Panc1 (cell line): ENCODE data around the gene INPP5A. TPM values are rescaled to one million over a fixed set of nuclear protein-coding genes. Genes with fewer than 3 reads are reported as not detected.

Experiments
- ATAC-seq: fragments of 200-7000 bp; cut with Tn5 transposase; 2 replicates; pipeline ENCODE4 v1.9.1; 2020; ENCODE audit warnings: mild to moderate bottlenecking, moderate library complexity
- BruUV-seq: library from RNA; stranded (reverse); fragments of 400-500 nt; replicated peaks from 2 replicates; lab custom pipeline; 2021; lab: Mats Ljungman, UMichigan
- CTCF ChIA-PET: fragments of 300-600 bp; sonication (Branson Sonifier 250); formaldehyde crosslinking; loops from one replicate; lab custom pipeline; 2022; ENCODE audit warnings: antibody characterized with exemption; lab: Charles Lee
- POLR2A ChIA-PET: fragments of 300-600 bp; sonication (Branson Sonifier 250); formaldehyde crosslinking; loops from one replicate; lab custom pipeline; 2022; ENCODE audit warnings: antibody characterized with exemption; lab: Charles Lee
- DNase-seq: peaks from one replicate; pipeline ENCODE4 v3.0.0-alpha.2; 2010; ENCODE audit warnings: low read depth, low spot score
- H3K27ac ChIP-seq: 2 replicates; pipeline ENCODE4 v1.5.1; 2011; ENCODE audit warnings: mild to moderate bottlenecking, low read length, inconsistent platforms
- H3K27me3 ChIP-seq: fragments of 200-500 bp; sonication (Bioruptor generic); 2 replicates; pipeline ENCODE4 v1.6.0; 2014; ENCODE audit warnings: low read length, inconsistent platforms; ENCODE audit not compliant: control insufficient read depth, insufficient read depth
- H3K36me3 ChIP-seq: fragments of 200-500 bp; sonication (Bioruptor generic); 2 replicates; pipeline ENCODE4 v1.5.1; 2014; ENCODE audit warnings: inconsistent platforms, mild to moderate bottlenecking, low read length, moderate library complexity; ENCODE audit not compliant: control insufficient read depth, insufficient read depth
- H3K4me1 ChIP-seq: 2 replicates; pipeline ENCODE4 v1.5.1; 2011; ENCODE audit warnings: inconsistent platforms, mild to moderate bottlenecking, low read length, moderate library complexity; ENCODE audit not compliant: control insufficient read depth, insufficient read depth
- H3K4me3 ChIP-seq, 2 experiments: 2 replicates each; pipeline ENCODE4 v1.5.1; 2011 to 2012; ENCODE audit warnings: low read depth in 2 of 2, low read length in 2 of 2, mild to moderate bottlenecking in 2 of 2, inconsistent platforms in 1 of 2, moderate library complexity in 1 of 2
- H3K9me3 ChIP-seq: fragments of 200-500 bp; sonication (Bioruptor generic); 2 replicates; pipeline ENCODE4 v1.5.1; 2014; ENCODE audit warnings: low read depth, mild to moderate bottlenecking, inconsistent platforms, low read length, moderate library complexity; ENCODE audit not compliant: control insufficient read depth, insufficient read depth
- POLR2AphosphoS5 ChIP-seq: IDR thresholded peaks from 2 replicates; pipeline ENCODE4 v1.6.1; 2012; ENCODE audit warnings: mild to moderate bottlenecking, low read depth, low read length, moderate library complexity
- SIN3A ChIP-seq: IDR thresholded peaks from 2 replicates; pipeline ENCODE4 v1.6.1; 2012; ENCODE audit warnings: low read depth, mild to moderate bottlenecking, low read length, moderate library complexity, borderline replicate concordance; ENCODE audit not compliant: insufficient read depth
- TCF7L2 ChIP-seq: IDR thresholded peaks from 2 replicates; pipeline ENCODE4 v1.6.1; 2011; ENCODE audit warnings: mild to moderate bottlenecking, low read depth, low read length, inconsistent platforms
- in situ Hi-C: cut with HindIII; loops from 2 replicates; pipeline ENCODE4 v1.10.0; 2016; ENCODE audit warnings: low sequenced_read_pairs, low pct_unique_long_range_greater_than_20kb
- intact Hi-C: fragments of 100-400 bp; cut with micrococcal nuclease; formaldehyde crosslinking; loops from one replicate; pipeline ENCODE4 v1.10.0; 2022; ENCODE audit not compliant: unreplicated experiment
- total RNA-seq: library from RNA; stranded (reverse); gene quantifications from one replicate; pipeline ENCODE4 v1.2.1, GENCODE V29; 2021; ENCODE audit not compliant: unreplicated experiment
- TF ChIP-seq, protein P1 (sequence below): fragments of 450-650 bp; IDR thresholded peaks from 2 replicates; pipeline ENCODE4 v1.5.1; 2017; ENCODE audit warnings: mild to moderate bottlenecking
- TF ChIP-seq, protein P2 (sequence below), 2 experiments: IDR thresholded peaks; 2 replicates each; pipeline ENCODE4 v1.6.1; 2011 to 2012; ENCODE audit warnings: low read depth in 2 of 2, control low read depth in 1 of 2, low read length in 1 of 2, mild to moderate bottlenecking in 1 of 2, moderate library complexity in 1 of 2; ENCODE audit not compliant: insufficient read depth in 1 of 2

The INPP5A gene
- total RNA-seq, 1 experiment from 2014 or later: 60.0 TPM

DNA sequence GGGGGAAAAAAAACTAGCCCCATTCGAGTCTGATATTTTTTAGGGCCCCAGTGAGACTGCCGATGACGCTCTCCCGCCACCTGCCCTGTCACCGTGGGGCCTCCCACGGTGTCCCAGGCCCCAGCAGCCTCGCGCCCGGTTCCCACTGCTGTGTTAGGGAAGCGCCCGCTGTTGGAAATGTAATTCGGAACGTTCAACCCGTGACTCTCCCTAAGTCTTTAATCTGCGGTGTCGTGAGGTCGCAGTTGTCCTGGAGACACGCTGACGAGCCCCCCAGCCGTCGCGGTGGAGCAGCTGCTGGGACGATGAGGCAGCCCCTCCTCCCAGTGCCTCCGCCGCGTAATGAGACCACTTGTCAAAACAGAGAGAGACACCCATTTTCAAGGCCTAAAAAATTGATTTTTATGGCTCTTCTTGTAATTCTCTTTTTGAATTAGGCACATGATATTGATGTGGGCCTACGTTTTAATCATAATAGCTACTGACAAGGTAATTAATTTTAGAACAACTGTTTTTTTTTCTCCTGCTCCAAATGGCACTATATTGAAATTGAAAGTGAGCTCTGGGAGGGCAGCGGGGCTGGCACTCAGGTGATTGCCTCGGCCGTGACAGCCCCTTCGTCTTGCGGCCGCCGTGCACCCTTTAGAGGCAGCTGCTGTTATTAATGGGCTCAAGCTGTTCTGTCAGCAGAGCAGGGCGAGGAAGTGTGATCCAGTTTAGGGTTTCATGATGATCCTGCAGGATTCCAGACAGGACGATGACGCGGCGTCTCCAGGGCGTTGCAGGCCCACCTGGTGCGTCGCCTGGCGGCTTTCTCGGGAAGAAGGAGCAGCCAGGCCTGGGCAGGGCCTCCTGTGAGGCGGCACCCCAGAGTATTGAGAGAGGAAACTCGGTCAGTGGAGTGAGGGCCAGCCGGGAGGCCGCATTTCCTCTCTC, 185.1 kb downstream of the INPP5A start (continued):
- TF ChIP-seq, protein P1, sequence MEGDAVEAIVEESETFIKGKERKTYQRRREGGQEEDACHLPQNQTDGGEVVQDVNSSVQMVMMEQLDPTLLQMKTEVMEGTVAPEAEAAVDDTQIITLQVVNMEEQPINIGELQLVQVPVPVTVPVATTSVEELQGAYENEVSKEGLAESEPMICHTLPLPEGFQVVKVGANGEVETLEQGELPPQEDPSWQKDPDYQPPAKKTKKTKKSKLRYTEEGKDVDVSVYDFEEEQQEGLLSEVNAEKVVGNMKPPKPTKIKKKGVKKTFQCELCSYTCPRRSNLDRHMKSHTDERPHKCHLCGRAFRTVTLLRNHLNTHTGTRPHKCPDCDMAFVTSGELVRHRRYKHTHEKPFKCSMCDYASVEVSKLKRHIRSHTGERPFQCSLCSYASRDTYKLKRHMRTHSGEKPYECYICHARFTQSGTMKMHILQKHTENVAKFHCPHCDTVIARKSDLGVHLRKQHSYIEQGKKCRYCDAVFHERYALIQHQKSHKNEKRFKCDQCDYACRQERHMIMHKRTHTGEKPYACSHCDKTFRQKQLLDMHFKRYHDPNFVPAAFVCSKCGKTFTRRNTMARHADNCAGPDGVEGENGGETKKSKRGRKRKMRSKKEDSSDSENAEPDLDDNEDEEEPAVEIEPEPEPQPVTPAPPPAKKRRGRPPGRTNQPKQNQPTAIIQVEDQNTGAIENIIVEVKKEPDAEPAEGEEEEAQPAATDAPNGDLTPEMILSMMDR: no peak

DNA sequence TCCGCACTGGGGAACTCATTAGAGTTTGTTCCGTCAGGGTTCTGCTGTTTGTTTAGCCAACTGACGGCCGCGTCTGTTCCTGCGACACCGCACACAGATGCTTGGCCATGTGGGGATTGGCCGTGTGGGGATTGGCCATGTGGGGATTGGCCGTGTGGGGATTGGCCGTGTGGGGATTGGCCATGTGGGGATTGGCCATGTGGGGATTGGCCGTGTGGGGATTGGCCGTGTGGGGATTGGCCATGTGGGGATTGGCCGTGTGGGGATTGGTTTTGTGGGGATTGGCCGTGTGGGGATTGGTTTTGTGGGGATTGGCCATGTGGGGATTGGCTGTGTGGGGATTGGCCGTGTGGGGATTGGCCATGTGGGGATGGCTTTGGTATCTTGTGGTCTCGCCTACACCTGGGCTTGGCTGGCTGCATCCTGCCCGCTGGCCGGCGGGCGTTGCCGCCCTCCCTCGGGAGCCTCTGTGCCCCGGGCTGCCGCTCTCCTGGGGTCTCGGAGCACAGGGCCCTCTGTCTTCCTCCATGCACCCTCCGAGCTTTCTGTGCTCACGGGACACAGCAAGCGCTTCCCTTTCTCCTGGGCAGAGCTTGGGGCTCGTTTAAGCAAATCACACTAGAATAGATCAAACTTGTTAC, 185.9 kb downstream of the INPP5A start:
- no peak overlapping the region for H3K27ac ChIP-seq
- no peaks in the 10 kb centered on the region for H3K9me3 ChIP-seq
- no peak overlapping the region for H3K4me3 ChIP-seq
- no peaks in the 10 kb centered on the region for H3K27me3 ChIP-seq
- intact Hi-C loops (no loop called here), in situ Hi-C loops (no loop called here)
- ATAC-seq (no peak), DNase-seq (no peak)
- no peaks in the 10 kb centered on the region for H3K4me1 ChIP-seq
- no peaks in the 10 kb centered on the region for H3K36me3 ChIP-seq
- ChIA-PET CTCF (no interaction called here), POLR2A (no interaction called here)
- no TSS peak for BruUV-seq
- TF ChIP-seq, protein P2, sequence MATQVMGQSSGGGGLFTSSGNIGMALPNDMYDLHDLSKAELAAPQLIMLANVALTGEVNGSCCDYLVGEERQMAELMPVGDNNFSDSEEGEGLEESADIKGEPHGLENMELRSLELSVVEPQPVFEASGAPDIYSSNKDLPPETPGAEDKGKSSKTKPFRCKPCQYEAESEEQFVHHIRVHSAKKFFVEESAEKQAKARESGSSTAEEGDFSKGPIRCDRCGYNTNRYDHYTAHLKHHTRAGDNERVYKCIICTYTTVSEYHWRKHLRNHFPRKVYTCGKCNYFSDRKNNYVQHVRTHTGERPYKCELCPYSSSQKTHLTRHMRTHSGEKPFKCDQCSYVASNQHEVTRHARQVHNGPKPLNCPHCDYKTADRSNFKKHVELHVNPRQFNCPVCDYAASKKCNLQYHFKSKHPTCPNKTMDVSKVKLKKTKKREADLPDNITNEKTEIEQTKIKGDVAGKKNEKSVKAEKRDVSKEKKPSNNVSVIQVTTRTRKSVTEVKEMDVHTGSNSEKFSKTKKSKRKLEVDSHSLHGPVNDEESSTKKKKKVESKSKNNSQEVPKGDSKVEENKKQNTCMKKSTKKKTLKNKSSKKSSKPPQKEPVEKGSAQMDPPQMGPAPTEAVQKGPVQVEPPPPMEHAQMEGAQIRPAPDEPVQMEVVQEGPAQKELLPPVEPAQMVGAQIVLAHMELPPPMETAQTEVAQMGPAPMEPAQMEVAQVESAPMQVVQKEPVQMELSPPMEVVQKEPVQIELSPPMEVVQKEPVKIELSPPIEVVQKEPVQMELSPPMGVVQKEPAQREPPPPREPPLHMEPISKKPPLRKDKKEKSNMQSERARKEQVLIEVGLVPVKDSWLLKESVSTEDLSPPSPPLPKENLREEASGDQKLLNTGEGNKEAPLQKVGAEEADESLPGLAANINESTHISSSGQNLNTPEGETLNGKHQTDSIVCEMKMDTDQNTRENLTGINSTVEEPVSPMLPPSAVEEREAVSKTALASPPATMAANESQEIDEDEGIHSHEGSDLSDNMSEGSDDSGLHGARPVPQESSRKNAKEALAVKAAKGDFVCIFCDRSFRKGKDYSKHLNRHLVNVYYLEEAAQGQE (IDR thresholded peaks at IDR 0.05; ENCODE audit: insufficient read depth in 1 of 2, low read depth in 2 of 2, low read length in 1 of 2): no peak
- TF ChIP-seq, protein P1: no peak
- no peak for TF ChIP-seq TCF7L2
- no peak for TF ChIP-seq POLR2AphosphoS5
- TF ChIP-seq SIN3A: no peak
